DMS114 treated with DMSO at 0.1 percent for 48 hours (cell line): ENCODE results near the gene KYNU.
"Not testable (repeated sequence)": the region's sequence is repeated elsewhere in the genome, so short reads cannot be mapped to it uniquely, and the experiment has no call there.

Experiments
- DNase-seq: peaks from one replicate; lab custom pipeline; 2025; ENCODE audit not compliant: unreplicated experiment; lab: John Stamatoyannopoulos, UW

Gene KYNU

GRCh38 chr2:142914507-142915313, 37.2 kb downstream of the KYNU start:
- no peak for DNase-seq

GRCh38 chr2:142915502-142915901, 38.0 kb downstream of the KYNU start:
- no peak for DNase-seq

GRCh38 chr2:142918624-142919023, 41.2 kb downstream of the KYNU start:
- no peak for DNase-seq

- no peak for DNase-seq
Measured at GRCh38 chr2:142920571-142920970, 43.1 kb downstream of the KYNU start.

- no peak for DNase-seq
Measured at GRCh38 chr2:142926445-142926844, 49.0 kb downstream of the KYNU start.

GRCh38 chr2:142930835-142931398, 53.5 kb downstream of the KYNU start:
- no peak for DNase-seq

GRCh38 chr2:142933916-142934315, 56.5 kb downstream of the KYNU start:
- no peak for DNase-seq

- DNase-seq: no peak
Measured at GRCh38 chr2:142935563-142936089, 58.2 kb downstream of the KYNU start.

- no peak for DNase-seq
Measured at GRCh38 chr2:142936629-142937028, 59.2 kb downstream of the KYNU start.

GRCh38 chr2:142937347-142937746, 59.9 kb downstream of the KYNU start:
- no peak for DNase-seq

- no peak for DNase-seq
Measured at GRCh38 chr2:142938240-142938639, 60.8 kb downstream of the KYNU start.

- no peak for DNase-seq
Measured at GRCh38 chr2:142940606-142941223, 63.3 kb downstream of the KYNU start.

GRCh38 chr2:142942690-142943089, 65.2 kb downstream of the KYNU start:
- DNase-seq: no peak

- DNase-seq: no peak
Measured at GRCh38 chr2:142944264-142944663, 66.8 kb downstream of the KYNU start.

GRCh38 chr2:142944721-142945120, 67.3 kb downstream of the KYNU start:
- DNase-seq: no peak

- no peak for DNase-seq
Measured at GRCh38 chr2:142946941-142947340, 69.5 kb downstream of the KYNU start.

GRCh38 chr2:142948723-142949122, 71.3 kb downstream of the KYNU start:
- DNase-seq: not testable (repeated sequence)

GRCh38 chr2:142950323-142950722, 72.9 kb downstream of the KYNU start:
- DNase-seq: not testable (repeated sequence)

- no peak for DNase-seq
Measured at GRCh38 chr2:142951190-142952007, 73.9 kb downstream of the KYNU start.

GRCh38 chr2:142952018-142952417, 74.6 kb downstream of the KYNU start:
- DNase-seq: no peak
